DND-41 (cell line): ENCODE results near the gene RMI1.
A peak's percentile ranks its signal among the peaks of the same experiment; 100 is the strongest.

Source experiments
- ATAC-seq: fragments of 200-7000 bp; cut with Tn5 transposase; 3 replicates; pipeline ENCODE4 v1.9.1; 2021; ENCODE audit warnings: low read depth; ENCODE audit not compliant: insufficient read depth
- DNase-seq: peaks from one replicate; pipeline ENCODE4 v3.0.0-alpha.2; 2020
- H2AFZ ChIP-seq: 2 replicates; pipeline ENCODE4 v1.6.0; 2012; ENCODE audit warnings: low read depth, low read length
- H3K27ac ChIP-seq: 2 replicates; pipeline ENCODE4 v1.5.1; 2012; ENCODE audit warnings: low read length, inconsistent platforms
- H3K27me3 ChIP-seq: fragments of 200-600 bp; sonication (generic); 2 replicates; pipeline ENCODE4 v1.6.0; 2012; ENCODE audit warnings: low read length, mild to moderate bottlenecking, inconsistent platforms; ENCODE audit not compliant: insufficient read depth, poor library complexity
- H3K36me3 ChIP-seq: 2 replicates; pipeline ENCODE4 v1.5.1; 2012; ENCODE audit warnings: low read length, inconsistent platforms; ENCODE audit not compliant: insufficient read depth
- H3K4me1 ChIP-seq: 2 replicates; pipeline ENCODE4 v1.5.1; 2012; ENCODE audit warnings: mild to moderate bottlenecking, low read length; ENCODE audit not compliant: insufficient read depth
- H3K4me2 ChIP-seq: 2 replicates; pipeline ENCODE4 v1.6.0; 2012; ENCODE audit warnings: mild to moderate bottlenecking, moderate library complexity, low read length, inconsistent platforms; ENCODE audit not compliant: insufficient read depth
- H3K4me3 ChIP-seq, 2 experiments: fragments of 200-600 bp in 1 of 2; shearing (Covaris generic) in 1 of 2; 2 replicates each; pipeline ENCODE4 v1.5.1; 2012 to 2016; ENCODE audit warnings: inconsistent platforms in 2 of 2, low read length in 2 of 2, mild to moderate bottlenecking in 2 of 2, low read depth in 1 of 2, moderate library complexity in 1 of 2
- H3K79me2 ChIP-seq: 2 replicates; pipeline ENCODE4 v1.6.0; 2012; ENCODE audit warnings: low read length, inconsistent platforms; ENCODE audit not compliant: insufficient read depth
- H3K9ac ChIP-seq: 2 replicates; pipeline ENCODE4 v1.6.0; 2012; ENCODE audit warnings: low read depth, mild to moderate bottlenecking, inconsistent platforms, low read length, moderate library complexity
- H3K9me3 ChIP-seq: 2 replicates; pipeline ENCODE4 v1.5.1; 2012; ENCODE audit warnings: low read length, moderate library complexity, mild to moderate bottlenecking, inconsistent platforms; ENCODE audit not compliant: insufficient read depth, severe bottlenecking
- H4K20me1 ChIP-seq: 2 replicates; pipeline ENCODE4 v1.6.0; 2012; ENCODE audit warnings: low read length; ENCODE audit not compliant: insufficient read depth
- EZH2 ChIP-seq: IDR thresholded peaks from 3 replicates; pipeline ENCODE4 v1.6.1; 2012; ENCODE audit warnings: borderline replicate concordance, low read depth, mild to moderate bottlenecking, moderate library complexity, low read length, inconsistent platforms; ENCODE audit not compliant: severe bottlenecking
- TF ChIP-seq, protein P1 (sequence below): IDR thresholded peaks from 2 replicates; pipeline ENCODE4 v1.5.1; 2012; ENCODE audit warnings: borderline replicate concordance, low read length, moderate library complexity, mild to moderate bottlenecking; ENCODE audit not compliant: poor library complexity, severe bottlenecking; ENCODE audit errors: extremely low read depth

RMI1 gene

DNA sequence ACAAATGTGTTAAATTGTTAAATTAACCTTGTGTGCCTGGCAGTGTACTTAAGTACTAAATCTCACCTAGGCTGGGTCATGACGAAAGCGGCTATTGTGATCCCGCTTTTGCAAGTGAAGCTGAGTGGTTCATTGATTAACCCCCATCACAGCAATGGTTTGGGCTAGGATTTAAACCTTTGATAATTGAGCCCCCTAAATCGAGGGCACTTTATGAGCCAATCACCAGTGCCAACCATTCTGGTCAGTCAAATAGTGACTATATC lies 23.4 kb upstream of the RMI1 start:
- ATAC-seq (no peak), DNase-seq (no peak)
- peaks cover 23% of the 10 kb centered on the region for H3K4me1 ChIP-seq
- peak overlapping the region; percentile 82 for H3K4me2 ChIP-seq
- H3K27me3 ChIP-seq: no peaks in the 10 kb centered on the region
- TF ChIP-seq EZH2: no peak
- TF ChIP-seq, protein P1, sequence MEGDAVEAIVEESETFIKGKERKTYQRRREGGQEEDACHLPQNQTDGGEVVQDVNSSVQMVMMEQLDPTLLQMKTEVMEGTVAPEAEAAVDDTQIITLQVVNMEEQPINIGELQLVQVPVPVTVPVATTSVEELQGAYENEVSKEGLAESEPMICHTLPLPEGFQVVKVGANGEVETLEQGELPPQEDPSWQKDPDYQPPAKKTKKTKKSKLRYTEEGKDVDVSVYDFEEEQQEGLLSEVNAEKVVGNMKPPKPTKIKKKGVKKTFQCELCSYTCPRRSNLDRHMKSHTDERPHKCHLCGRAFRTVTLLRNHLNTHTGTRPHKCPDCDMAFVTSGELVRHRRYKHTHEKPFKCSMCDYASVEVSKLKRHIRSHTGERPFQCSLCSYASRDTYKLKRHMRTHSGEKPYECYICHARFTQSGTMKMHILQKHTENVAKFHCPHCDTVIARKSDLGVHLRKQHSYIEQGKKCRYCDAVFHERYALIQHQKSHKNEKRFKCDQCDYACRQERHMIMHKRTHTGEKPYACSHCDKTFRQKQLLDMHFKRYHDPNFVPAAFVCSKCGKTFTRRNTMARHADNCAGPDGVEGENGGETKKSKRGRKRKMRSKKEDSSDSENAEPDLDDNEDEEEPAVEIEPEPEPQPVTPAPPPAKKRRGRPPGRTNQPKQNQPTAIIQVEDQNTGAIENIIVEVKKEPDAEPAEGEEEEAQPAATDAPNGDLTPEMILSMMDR: no peak
- peak overlapping the region; percentile 86 for H2AFZ ChIP-seq
- no peaks in the 10 kb centered on the region for H4K20me1 ChIP-seq
- no peaks in the 10 kb centered on the region for H3K9me3 ChIP-seq
- H3K4me3 ChIP-seq: peak overlapping the region; percentile 47 to 72; a peak in 3 of 4 replicates
- peaks cover 8% of the 10 kb centered on the region for H3K79me2 ChIP-seq
- peaks cover 1% of the 10 kb centered on the region for H3K36me3 ChIP-seq
- H3K27ac ChIP-seq: peak overlapping the region; percentile 77
- H3K9ac ChIP-seq: peak overlapping the region; percentile 80

DNA sequence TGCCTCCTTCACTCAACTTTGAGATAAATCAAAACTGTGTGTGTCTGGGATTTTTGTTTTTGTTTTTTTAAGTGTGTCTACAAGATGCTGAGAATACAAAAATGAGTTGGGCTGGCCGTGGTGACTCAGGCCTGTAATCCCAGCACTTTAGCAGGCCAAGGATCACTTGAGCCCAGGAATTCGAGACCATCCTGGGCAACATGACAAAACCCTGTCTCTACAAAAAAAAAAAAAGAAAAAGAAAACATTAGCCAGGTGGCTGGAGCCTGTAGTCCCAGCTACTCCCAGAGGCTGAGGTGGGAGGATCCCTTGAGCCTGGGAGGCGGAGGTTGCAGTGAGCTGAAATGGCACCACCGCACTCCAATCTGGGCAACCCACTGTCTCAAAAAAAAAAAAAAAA lies 21.5 kb upstream of the RMI1 start:
- DNase-seq: no peak
- no peaks in the 10 kb centered on the region; the same call in 1 of the 2 replicates for H3K36me3 ChIP-seq

DNA sequence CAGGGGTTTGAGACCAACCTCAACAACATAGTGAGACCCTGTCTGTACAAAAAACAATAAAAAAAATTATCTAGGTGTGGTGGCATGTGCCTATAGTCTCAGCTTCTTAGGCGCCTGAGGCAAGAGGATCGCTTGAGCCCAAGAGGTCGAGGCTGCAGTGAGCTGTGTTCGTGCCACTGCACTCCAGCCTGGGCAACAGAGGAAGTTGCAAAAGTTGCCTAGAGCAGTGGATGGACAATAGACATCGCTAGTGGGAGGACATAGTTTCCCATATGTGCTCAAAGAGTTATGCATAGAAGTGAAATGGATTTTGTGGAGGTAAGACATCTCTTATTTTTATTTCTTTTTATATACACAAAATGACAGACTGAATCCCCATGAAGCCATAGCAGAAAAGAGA lies 19.6 kb upstream of the RMI1 start:
- no peak for ATAC-seq
- TF ChIP-seq, protein P1: no peak
- TF ChIP-seq EZH2: no peak

More for the DNA sequence above, 21.5 kb upstream of the RMI1 start:
- Histone ChIP-seq H3K4me2 (no peak overlapping the region), H3K9me3 (no peaks in the 10 kb centered on the region), H3K79me2 (peaks cover 8% of the 10 kb centered on the region), H3K27ac (no peak overlapping the region), H3K27me3 (no peaks in the 10 kb centered on the region), H3K9ac (no peak overlapping the region), H4K20me1 (no peaks in the 10 kb centered on the region), H3K4me1 (peaks cover 23% of the 10 kb centered on the region), H3K4me3 (no peak overlapping the region), H2AFZ (no peak overlapping the region)
- ATAC-seq: no peak
- TF ChIP-seq, protein P1: no peak
- no peak for TF ChIP-seq EZH2

DNA sequence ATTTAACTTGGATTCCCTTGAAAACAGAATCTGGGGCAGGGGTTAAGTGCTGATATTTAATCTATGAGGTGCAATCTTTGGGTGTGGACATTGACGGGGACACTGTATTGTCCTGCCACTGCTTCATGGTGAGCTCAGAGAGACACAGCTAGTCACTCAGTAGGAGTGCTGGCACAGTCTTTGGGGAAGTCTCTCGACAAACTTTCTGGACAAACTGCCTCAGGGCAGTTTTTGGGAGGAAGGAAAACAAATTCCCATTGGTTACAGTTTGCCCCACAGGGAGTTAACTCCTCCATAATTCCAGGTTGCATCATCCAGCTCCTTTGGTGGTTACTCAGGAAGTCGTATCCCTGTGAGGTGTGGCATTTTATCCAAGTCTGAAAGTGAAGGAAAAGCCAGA lies 18.4 kb upstream of the RMI1 start:
- TF ChIP-seq, protein P1: no peak
- TF ChIP-seq EZH2: no peak
- no peaks in the 10 kb centered on the region for H3K9me3 ChIP-seq
- H3K36me3 ChIP-seq: peaks cover 4% of the 10 kb centered on the region; the same call in 1 of the 2 replicates
- no peak overlapping the region for H3K4me2 ChIP-seq
- ATAC-seq (no peak), DNase-seq (no peak)
- H3K4me1 ChIP-seq: peaks cover 3% of the 10 kb centered on the region
- H4K20me1 ChIP-seq: 0 out of 2 replicates have a peak, but pooled peaks cover 5% of the 10 kb centered on the region
- no peaks in the 10 kb centered on the region for H3K27me3 ChIP-seq
- H3K27ac ChIP-seq: no peak overlapping the region
- H3K79me2 ChIP-seq: no peaks in the 10 kb centered on the region
- H2AFZ ChIP-seq: no peak overlapping the region
- no peak overlapping the region for H3K4me3 ChIP-seq
- H3K9ac ChIP-seq: no peak overlapping the region

More for the DNA sequence above, 19.6 kb upstream of the RMI1 start:
- no peak overlapping the region for H3K4me2 ChIP-seq
- no peaks in the 10 kb centered on the region for H3K36me3 ChIP-seq
- peaks cover 10% of the 10 kb centered on the region for H3K4me1 ChIP-seq
- no peaks in the 10 kb centered on the region for H3K9me3 ChIP-seq
- H2AFZ ChIP-seq: no peak overlapping the region
- H3K27me3 ChIP-seq: no peaks in the 10 kb centered on the region
- H3K27ac ChIP-seq: no peak overlapping the region
- peaks cover 3% of the 10 kb centered on the region for H3K79me2 ChIP-seq
- no peak overlapping the region for H3K9ac ChIP-seq
- no peak overlapping the region for H3K4me3 ChIP-seq
- DNase-seq: no peak
- H4K20me1 ChIP-seq: 0 out of 2 replicates have a peak, but pooled peaks cover 4% of the 10 kb centered on the region
